SK-N-SH treated with all-trans-retinoic acid at 6 μM for 48 hours (cell line): ENCODE data around the gene DGKG.

ENCODE experiments used
- ESRRG ChIP-seq: fragments of 250-450 bp; sonication (Bioruptor Pico); IDR thresholded peaks from 2 replicates; pipeline ENCODE4 v1.6.1; 2021; ENCODE audit warnings: mild to moderate bottlenecking
- GLIS3 ChIP-seq: fragments of 250-450 bp; sonication (Bioruptor Pico); IDR thresholded peaks from 2 replicates; pipeline ENCODE4 v1.5.0; 2020; ENCODE audit warnings: mild to moderate bottlenecking, moderate library complexity
- ZC3H10 ChIP-seq: fragments of 250-450 bp; sonication (Bioruptor Pico); IDR thresholded peaks from 2 replicates; pipeline ENCODE4 v1.5.1; 2021; ENCODE audit warnings: mild to moderate bottlenecking, moderate library complexity
- ZNF565 ChIP-seq: fragments of 450-650 bp; formaldehyde crosslinking; conservative IDR thresholded peaks from 2 replicates; pipeline ENCODE4 v1.5.0; 2020; ENCODE audit warnings: low read depth, mild to moderate bottlenecking, moderate library complexity

GRCh38 chr3:186162221-186162620, 199.8 kb downstream of the DGKG start:
- no peak for TF ChIP-seq ZC3H10 (CRISPR knock-in tag)
- TF ChIP-seq GLIS3 (CRISPR knock-in tag) = no peak
- no peak for TF ChIP-seq ZNF565
- no peak for TF ChIP-seq ESRRG (CRISPR knock-in tag)
